Measurements from ENCODE around the gene SLF2. TPM values are rescaled to one million over a fixed set of nuclear protein-coding genes. Genes with fewer than 3 reads are reported as not detected.

The SLF2 gene
- total RNA-seq, 1 donor from 2014 or later = 22.0 TPM

DNA sequence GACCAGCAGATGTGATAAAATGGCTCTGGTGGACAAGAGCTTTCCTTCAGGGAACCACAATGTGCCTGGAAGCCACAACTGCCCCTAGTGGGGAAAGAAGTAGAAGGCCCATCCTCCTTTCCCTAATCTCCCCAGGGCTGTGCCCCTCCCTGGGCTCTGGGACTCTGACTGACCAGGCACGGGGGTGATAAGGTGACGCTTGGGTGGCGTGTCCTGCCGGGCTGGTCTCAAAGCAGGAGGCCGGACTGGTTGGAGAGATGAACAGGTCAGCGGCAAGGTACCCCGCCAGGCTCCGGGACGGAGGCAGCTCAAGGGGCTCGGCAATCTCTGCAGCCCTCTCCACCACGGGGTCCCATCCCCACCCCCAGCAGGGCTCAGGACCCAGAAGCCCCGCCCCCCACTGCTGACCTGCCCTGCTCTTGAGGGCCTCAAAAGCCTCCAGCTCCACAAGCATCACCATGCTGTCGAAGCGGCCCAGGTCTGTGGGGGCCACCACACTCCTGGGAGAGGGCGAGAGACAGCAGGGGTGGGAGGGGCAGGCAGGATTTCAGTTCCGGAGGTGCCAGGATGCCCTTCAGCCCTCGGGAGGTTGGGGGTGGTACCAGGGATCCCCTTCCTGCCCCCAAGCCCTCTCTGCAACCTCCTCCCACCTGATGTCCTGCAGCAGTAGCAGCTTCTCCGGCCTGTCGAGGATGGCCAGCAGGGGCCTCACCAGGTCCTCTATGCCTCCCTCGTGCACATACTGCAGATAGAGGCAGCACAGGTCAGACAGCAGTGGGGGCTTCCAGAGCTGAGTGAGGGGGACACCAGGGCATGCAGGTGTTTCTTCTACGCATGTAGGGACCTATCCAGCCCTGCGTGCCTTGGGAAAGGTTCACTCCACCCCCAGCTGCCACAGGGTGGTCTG is 99.0 kb downstream of the SLF2 start:
- no peak overlapping the region for H3K4me3 ChIP-seq (ENCODE audit: low read depth, low read length)
- DNase-seq (ENCODE audit: low read depth) = no peak
- TF ChIP-seq, protein P1, sequence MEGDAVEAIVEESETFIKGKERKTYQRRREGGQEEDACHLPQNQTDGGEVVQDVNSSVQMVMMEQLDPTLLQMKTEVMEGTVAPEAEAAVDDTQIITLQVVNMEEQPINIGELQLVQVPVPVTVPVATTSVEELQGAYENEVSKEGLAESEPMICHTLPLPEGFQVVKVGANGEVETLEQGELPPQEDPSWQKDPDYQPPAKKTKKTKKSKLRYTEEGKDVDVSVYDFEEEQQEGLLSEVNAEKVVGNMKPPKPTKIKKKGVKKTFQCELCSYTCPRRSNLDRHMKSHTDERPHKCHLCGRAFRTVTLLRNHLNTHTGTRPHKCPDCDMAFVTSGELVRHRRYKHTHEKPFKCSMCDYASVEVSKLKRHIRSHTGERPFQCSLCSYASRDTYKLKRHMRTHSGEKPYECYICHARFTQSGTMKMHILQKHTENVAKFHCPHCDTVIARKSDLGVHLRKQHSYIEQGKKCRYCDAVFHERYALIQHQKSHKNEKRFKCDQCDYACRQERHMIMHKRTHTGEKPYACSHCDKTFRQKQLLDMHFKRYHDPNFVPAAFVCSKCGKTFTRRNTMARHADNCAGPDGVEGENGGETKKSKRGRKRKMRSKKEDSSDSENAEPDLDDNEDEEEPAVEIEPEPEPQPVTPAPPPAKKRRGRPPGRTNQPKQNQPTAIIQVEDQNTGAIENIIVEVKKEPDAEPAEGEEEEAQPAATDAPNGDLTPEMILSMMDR (conservative IDR thresholded peaks at IDR 0.05; ENCODE audit: low read depth, low read length) = peak; percentile 54

GRCh38 chr10:101012525-101013364 is 100.0 kb downstream of the SLF2 start:
- TF ChIP-seq, protein P1 (conservative IDR thresholded peaks at IDR 0.05; ENCODE audit: low read depth, low read length) = peak; percentile 83
- DNase-seq (ENCODE audit: low read depth) = peak; percentile 73
- no peak overlapping the region for H3K4me3 ChIP-seq (ENCODE audit: low read depth, low read length)

DNA sequence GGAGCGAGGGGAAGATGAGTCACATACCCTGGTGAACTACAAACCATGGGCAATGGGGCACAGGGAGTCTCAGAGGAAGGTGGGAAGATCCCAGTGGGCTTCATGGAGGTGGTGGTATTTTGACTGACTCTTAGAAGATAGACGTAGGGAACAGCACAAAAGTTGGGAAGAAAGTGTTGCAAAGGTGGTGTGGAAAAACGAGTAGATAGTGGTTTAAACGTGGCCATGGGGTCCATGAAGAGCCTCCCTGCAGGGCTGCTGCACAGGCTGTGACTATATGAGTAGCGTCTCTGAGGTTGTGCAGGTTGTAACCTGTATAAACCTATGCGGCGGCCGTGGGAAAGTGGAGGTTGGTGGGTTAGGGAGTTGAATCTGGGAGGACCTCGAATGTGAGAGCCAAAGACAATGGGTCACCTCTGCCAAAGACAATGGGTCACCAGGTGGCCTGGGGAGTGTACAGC is 100.6 kb downstream of the SLF2 start:
- no peak overlapping the region for H3K4me3 ChIP-seq (ENCODE audit: low read depth, low read length)
- no peak for DNase-seq (ENCODE audit: low read depth)
- TF ChIP-seq, protein P1 (conservative IDR thresholded peaks at IDR 0.05; ENCODE audit: low read depth, low read length) = no peak

- DNase-seq (ENCODE audit: low read depth) = no peak
- TF ChIP-seq, protein P1 (conservative IDR thresholded peaks at IDR 0.05; ENCODE audit: low read depth, low read length) = peak; percentile 94
- H3K4me3 ChIP-seq (ENCODE audit: low read depth, low read length) = no peak overlapping the region
Measured at GRCh38 chr10:101014230-101014884, 101.6 kb downstream of the SLF2 start.

Other genes starting within 250 kb of the SLF2 start
- gene PAX2, start 167.4 kb upstream of the SLF2 start, total RNA-seq = 7.5 and 20.2 TPM in 2 replicates
- 1.2 and 7.9 TPM in 2 replicates for gene SEMA4G, start 56.5 kb downstream of the SLF2 start, total RNA-seq
- gene MRPL43, start 74.5 kb downstream of the SLF2 start, total RNA-seq = 99.6 and 134 TPM in 2 replicates
- 5.2 and 9.7 TPM in 2 replicates for gene TWNK, start 74.6 kb downstream of the SLF2 start, total RNA-seq
- 77.8 and 81.0 TPM in 2 replicates for gene LZTS2, start 86.8 kb downstream of the SLF2 start, total RNA-seq
- gene PDZD7, start 118.2 kb downstream of the SLF2 start, total RNA-seq = 6.1 and 6.6 TPM in 2 replicates
- gene SFXN3, start 118.3 kb downstream of the SLF2 start, total RNA-seq = 47.6 and 49.5 TPM in 2 replicates
- gene KAZALD1, start 149.0 kb downstream of the SLF2 start, total RNA-seq = 2.9 and 4.5 TPM in 2 replicates
- gene TLX1, start 218.3 kb downstream of the SLF2 start, total RNA-seq = not detected in 2 replicates

All from epithelial cell of proximal tubule (primary cell).